ENCODE measurements around the gene IGF1R.

Gene IGF1R

DNA sequence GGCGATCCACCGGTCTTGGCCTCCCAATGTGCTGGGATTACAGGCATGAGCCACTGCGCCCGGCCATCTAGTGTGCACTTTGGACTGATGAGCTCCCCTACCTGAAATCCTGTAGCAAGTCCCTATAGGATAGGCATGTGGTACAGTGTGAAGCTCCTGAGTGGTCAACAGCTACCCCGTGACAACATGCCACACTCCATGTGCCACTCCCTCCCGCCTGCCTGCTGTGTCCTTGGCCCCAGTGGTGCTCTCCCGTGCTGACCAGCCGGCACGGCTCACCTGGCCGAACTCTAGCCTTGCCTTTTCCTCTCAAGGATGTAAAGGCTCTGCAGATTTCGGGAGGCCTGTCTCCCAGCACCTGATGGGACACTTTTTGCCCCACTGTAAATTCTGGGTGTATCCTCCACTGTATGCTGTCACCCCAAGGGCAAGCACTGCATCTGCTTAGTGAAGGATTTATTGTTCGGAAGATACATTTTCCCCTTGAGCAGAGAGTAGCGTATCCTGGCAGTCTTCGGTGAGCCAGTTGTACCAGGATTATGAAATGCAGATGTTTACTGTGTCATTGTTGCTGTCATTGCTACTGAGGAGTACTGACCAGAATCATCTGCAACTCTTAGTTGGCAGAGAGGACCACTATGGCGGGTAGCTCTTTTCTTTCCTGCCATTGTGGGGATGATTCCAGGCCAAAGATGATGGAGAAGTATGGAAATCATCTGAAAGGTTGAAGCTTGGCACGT is 64.7 kb downstream of the IGF1R start:
- DNase-seq: no peak

- DNase-seq: no peak
These were observed 65.3 kb downstream of the IGF1R start for GRCh38 chr15:98713585-98714001.

GRCh38 chr15:98714922-98715321 is 66.6 kb downstream of the IGF1R start:
- no peak for DNase-seq

DNA sequence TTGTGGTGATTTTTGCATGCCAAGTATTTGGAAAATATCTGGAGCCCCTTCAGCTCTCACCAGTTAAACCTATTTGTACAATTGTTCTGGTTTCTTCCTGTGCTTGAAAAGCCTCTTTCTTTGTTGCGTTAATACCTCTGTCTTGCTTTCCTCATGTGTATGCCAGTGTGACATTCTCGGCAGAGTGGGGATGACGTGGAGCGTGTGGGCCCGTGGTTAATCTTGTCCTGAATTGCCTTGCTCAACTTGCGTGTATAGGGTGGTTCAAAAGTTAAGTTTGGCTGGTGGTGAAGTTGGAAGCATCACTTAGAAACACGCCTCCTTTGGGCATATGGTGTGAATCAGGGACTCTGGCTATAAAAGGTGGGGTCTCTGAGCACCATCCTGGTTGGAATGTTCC is 67.1 kb downstream of the IGF1R start:
- DNase-seq: no peak

- DNase-seq: no peak
These were observed 67.6 kb downstream of the IGF1R start for GRCh38 chr15:98715890-98716443.

- no peak for DNase-seq
These were observed 69.0 kb downstream of the IGF1R start for GRCh38 chr15:98717371-98717770.

- DNase-seq: no peak
These were observed 69.6 kb downstream of the IGF1R start for GRCh38 chr15:98717942-98718341.

DNA sequence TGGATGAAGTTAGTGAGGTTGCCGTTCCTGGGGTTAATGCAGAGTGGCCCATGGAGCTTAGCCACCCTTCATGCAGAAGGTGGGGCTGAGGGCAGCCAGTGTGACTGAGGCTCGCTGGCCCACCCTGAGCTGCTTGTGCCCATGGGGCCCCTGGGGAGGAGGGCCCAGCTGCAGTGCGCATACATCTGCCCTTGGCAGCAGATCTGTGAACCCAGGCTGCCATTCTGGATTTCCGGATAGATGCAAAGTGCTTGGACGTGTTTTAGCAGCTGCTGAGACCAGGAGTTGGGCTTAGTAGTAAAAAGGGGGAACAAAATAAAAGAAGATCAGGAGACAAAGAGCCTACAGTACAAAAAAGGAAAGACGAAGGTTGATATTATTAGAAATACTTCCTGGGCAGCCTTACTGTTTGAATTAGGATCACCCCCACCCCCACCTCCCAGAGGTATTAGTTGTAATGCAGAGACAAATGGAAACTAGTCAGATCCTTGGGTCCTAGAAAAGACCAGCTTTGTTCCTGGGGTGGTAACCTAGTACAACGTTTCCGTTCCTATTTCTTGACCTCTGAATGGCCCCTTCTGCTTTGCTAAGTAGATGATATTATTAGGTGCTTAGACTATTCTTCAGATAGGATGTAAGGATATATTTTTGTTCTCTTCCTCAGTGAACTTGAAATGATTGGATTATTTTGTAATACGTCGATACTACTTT is 70.2 kb downstream of the IGF1R start:
- no peak for DNase-seq

- DNase-seq: no peak
These were observed 70.9 kb downstream of the IGF1R start for GRCh38 chr15:98719137-98719740.

DNA sequence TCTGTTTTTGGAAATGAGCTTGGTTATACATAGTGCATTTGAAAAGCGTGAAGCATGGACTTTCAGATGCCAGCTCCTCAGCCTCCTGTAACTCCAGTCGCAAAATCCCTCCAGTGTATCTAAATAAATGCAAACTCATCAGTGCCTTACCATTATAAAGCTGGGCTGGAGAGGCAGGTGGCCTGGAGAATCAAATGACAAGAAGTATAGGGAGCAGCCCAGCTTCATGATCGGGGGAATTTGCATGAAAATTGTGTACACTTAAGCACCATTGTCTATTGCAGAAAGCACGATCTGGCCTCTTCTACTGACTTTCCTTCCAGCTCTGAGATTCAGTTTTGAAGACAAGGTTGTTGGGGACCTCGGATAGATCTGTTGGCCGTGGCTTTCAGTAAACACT is 71.7 kb downstream of the IGF1R start:
- no peak for DNase-seq

- no peak for DNase-seq
These were observed 72.5 kb downstream of the IGF1R start for GRCh38 chr15:98720577-98721565.

DNA sequence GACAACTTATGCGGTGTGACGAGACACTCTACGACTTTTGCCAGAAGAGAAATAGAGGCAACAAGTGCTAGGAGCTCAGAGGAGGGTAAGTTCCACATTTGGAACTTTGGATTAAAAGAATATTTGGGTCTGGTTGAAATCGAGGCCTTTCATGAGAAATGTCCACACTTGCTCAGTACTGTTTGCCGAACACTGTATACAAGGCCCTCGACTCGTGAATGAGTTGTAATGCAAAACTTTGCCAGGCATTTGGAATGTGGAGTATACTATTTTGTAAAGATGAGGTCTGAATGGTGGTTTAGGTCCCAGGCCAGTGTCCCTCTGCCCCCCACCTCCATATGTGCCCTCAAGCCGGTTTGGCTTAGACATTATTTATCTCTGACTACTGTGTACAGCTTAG is 73.9 kb downstream of the IGF1R start:
- no peak for DNase-seq

DNA sequence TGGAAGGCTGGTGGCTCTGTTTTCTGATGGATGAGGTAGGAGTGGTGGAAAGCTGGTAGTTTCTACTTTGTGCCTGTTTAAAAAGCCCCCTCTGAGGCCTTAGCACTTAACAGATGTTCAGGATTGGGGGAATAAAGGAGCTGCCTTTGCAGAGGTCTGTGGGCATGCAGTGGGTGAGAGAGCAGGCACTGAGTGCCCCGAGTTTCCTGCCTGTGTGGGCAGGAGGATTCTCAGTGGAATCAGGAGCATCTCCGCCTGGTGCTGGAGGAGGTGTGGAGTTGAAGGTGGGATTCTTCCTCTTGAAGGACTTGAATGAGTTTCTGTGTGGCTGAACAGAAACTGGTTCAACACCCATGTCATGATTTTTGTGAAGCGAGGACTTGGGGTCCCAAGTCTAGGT is 74.3 kb downstream of the IGF1R start:
- no peak for DNase-seq

DNA sequence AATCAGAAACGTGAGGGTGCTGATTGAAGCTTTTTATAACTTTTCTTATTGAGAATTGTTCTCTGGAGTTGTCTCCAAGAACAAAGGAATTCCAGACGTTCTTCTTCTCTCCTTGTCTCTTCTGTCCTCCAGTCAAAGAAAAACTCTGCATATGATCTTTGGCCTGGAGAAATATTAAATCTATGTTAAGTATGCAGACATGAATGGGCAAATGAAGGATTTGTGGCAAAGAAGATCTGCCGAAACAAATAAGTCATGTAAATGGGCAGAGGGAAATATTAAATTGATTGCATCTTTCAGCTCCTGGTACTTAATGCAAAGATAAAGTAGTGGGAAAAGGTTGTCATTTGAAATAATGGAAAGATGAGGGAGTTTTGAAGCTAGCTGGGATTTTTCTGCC is 74.9 kb downstream of the IGF1R start:
- no peak for DNase-seq

DNA sequence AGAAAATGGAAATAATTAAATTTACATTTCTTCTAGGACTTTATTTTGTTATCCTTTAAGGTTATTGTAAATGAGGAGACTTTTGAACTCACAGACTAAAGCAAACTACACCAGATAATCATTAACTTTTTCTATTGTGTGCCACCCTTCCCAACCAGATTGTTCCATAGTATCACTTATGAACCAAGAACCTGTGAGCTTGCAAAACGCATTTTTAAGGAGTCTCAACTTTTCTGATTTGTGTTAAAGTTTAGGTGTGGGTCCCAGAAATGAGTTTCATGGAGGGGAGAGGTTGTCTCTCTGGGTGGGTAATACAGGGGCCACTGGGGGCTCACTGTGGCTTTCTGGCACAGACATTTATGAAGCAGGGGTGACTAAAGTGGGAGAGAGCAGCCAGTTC is 75.7 kb downstream of the IGF1R start:
- DNase-seq: no peak

GRCh38 chr15:98724494-98724893 is 76.2 kb downstream of the IGF1R start:
- no peak for DNase-seq

GRCh38 chr15:98725874-98726273 is 77.5 kb downstream of the IGF1R start:
- no peak for DNase-seq

GRCh38 chr15:98727115-98728040 is 79.0 kb downstream of the IGF1R start:
- DNase-seq: no peak

- DNase-seq: no peak
These were observed 79.9 kb downstream of the IGF1R start for GRCh38 chr15:98728082-98728810.

GRCh38 chr15:98728811-98729160 is 80.4 kb downstream of the IGF1R start:
- DNase-seq: no peak

Measured in activated effector memory CD4-positive, alpha-beta T cell treated with anti-CD3 and anti-CD28 coated beads, Interleukin-2, amount 50 U/mL, for 16 hours (primary cell).